ENCODE results near the gene SLC16A2.

Gene SLC16A2

GRCh38 chrX:74421036-74421739 is at the start of gene SLC16A2:
TSS of gene SLC16A2 (plus strand) at chrX:74421493. CDS start at chrX:74421638, 145 bp downstream.
- DNase-seq (ENCODE audit: low read depth): peak; percentile 51

- DNase-seq (ENCODE audit: low read depth): no peak
These were observed 49.0 kb upstream of the SLC16A2 start for GRCh38 chrX:74372272-74372671.

GRCh38 chrX:74377282-74377681 is 44.0 kb upstream of the SLC16A2 start:
- no peak for DNase-seq (ENCODE audit: low read depth)

DNA sequence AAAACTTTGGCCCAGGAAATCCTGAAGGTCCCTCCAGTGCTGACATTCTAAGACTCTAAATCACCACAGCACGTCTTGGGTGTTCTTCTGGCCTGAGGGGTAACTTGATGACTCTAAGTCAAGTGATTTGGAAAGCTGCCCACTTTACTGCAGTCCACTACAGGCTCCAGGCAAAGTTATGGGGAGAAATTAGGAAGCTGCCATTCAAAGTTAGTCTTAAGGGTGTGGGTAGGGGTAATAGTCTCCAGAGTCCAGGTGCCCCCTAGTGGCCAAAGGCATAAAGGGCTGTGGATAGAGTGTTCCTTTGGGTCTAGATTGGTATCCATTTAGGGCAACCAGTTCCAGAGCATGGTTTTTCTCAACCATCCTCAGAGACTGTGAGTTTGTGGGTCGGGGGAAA is 38.7 kb upstream of the SLC16A2 start:
- peak; percentile 28 for DNase-seq (ENCODE audit: low read depth)

DNA sequence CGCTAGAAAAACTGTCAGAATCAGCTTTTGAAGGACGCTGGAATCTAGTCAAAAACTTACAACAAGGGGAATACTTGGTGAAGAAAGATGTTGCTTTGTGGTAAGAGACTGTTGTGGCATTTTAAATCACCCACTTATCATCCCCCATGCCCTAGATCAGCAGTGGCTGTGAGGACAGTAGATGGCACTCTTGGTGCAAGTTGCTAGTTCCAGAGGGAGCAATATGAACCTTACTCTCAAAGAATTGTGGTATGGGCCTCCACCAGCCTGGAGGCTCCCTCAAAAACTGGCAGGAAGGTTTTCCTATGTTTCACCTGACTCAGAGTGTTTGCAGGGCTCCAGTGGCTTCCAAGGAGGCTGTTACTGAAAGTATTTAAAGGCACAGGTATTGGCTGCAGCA is 37.7 kb upstream of the SLC16A2 start:
- DNase-seq (ENCODE audit: low read depth): peak; percentile 17

DNA sequence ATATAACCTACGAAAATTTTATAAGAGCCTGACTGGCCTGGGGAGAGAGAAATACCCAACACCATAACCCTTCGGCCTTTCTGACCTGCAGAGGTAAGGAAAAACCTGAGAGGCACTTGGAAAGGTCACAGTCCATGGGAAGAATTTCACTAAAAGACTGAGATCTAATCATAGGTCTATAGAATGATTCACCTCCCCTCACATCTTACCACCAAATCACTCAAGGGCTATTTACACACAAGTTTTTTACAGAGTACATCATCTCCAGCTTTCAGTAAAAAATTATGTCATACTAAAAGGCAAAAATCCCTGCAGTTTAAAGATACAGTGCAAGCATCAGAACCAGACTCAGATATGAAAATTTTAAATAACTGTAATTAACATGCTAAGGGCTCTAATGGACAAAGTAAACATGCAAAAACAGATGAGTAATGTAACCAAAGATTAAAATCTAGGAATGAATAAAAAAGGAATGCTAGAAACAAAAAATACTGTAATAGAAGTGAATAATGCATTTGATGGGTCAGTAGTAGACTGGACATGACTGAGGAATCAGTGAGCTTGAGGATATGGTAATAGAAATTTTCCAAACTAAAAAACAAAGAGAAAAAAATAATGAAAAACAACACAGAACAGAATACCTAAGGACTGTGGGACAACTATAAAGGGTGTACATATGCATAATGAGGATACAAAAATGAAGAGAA is 32.1 kb upstream of the SLC16A2 start:
- DNase-seq (ENCODE audit: low read depth): no peak

DNA sequence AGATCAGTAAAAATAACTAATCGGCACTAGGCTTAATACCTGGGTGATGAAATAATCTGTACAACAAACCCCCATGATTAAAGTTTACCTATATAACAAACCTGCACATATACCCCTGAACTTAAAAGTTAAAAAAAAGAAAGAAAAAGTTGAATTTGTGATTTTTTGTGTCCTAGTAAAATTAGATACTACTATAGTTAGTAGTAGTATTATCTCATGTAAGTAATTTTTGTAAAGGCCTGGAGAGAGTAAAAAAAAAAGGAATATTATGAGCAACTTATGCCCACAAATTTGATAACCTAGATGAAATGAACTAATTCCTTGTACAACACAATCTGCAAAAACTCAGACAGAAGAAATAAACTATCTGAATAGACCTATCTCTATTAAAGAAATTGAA is 25.7 kb upstream of the SLC16A2 start:
- no peak for DNase-seq (ENCODE audit: low read depth)

DNA sequence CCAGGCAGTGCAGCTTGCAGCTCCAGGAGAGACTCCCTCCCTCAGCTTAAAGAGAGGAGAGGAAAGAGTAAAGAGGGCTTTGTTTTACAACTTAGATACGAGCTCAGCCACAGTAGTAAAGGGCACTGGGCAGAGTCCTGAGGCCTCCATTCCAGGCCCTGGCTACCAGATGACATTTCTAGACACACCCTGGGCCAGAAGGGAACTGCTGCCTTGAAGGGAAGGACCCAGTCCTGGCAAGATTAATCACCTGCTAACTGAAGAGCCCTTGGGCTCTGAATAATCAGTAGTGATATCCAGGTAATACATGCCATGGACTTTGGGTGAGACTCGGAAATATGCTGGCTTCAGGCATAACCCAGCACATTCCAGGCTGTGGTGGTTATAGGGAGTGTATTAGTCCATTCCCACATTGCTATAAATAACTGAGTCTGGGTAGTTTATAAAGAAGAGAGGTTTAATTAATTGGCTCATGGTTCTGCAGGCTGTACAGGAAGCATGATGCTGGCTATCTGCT is 15.3 kb upstream of the SLC16A2 start:
- no peak for DNase-seq (ENCODE audit: low read depth)

- no peak for DNase-seq (ENCODE audit: low read depth)
These were observed 13.0 kb upstream of the SLC16A2 start for GRCh38 chrX:74408304-74408703.

- no peak for DNase-seq (ENCODE audit: low read depth)
These were observed 1.5 kb upstream of the SLC16A2 start for GRCh38 chrX:74419864-74420195.

GRCh38 chrX:74420196-74421035 is 877 bp upstream of the SLC16A2 start:
- peak; percentile 35 for DNase-seq (ENCODE audit: low read depth)

DNA sequence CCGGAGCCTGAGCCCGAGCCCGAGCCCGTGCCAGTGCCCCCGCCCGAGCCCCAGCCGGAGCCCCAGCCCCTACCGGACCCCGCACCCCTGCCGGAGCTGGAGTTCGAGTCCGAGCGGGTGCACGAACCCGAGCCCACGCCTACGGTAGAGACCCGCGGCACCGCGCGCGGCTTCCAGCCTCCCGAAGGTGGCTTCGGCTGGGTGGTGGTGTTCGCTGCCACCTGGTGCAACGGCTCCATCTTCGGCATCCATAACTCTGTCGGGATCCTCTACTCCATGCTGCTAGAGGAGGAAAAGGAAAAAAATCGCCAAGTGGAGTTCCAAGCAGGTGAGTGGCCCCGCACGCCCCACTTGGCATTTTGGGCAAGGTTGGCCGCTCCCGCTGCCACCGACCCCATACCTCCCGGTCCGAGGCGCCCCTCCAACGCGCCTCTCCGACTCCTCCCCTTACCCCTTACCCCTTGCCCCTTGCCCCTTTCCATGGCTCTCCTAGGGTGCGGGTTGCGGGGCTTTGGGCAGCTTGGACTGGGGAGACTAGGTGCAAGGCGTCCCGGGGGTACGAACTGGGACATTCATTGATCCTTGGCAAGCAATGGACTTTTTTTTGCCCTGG is 553 bp downstream of the SLC16A2 start:
- DNase-seq (ENCODE audit: low read depth): no peak

- peak; percentile 33 for DNase-seq (ENCODE audit: low read depth)
These were observed 1.4 kb downstream of the SLC16A2 start for GRCh38 chrX:74422576-74423288.

DNA sequence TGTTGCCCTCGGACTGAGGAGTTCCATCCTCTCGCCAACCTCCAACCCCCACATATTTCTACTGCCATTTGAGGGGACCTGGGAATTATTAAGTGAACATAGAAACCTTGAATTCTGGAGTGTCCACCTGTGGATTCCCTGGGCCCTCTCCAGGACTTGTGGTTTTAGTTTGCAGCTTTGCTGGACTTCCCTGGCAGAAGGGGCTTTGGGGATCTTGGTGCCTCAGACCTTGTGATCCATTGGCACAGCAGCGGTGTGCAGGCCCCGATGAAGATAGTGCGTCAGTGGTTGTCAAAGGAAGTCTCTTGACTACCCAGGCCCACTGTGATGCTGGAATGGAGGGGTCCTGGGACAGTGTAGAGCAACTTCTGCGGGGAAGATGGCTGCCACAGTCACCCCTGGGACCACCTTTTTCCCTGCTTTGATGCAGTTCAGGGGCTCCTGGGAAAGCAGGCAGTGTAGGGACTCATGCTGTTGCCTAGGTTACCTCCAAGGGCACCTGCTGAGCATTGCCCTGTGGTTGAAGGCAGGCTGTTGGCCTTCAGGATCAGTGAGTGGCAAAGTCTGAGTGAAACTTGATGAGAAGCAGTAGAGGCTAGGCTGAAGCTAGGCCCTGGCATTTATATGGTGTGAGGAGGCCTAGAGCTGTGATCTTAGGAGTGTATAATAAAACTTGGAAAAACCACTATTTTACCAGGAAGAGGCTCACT is 2.2 kb downstream of the SLC16A2 start:
- no peak for DNase-seq (ENCODE audit: low read depth)

DNA sequence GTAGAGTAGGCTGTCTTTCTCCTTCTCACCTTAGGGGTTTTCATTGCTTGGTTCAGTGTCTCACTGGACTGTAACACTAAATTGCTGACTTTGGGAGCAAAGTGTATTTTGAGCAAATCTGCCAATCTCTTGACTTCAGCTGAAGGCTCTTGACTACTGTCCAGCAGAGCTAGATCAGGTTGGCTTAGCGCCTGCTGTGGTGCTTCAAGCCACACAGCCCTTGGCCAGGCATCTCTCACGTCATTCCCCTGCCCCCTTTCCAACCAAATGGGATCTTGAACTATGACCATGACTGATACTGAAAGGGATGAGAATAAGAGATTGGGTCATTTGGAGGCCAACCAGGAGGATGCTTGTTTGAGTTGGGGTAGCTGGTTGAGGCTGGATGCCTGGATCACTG is 4.8 kb downstream of the SLC16A2 start:
- DNase-seq (ENCODE audit: low read depth): no peak

DNA sequence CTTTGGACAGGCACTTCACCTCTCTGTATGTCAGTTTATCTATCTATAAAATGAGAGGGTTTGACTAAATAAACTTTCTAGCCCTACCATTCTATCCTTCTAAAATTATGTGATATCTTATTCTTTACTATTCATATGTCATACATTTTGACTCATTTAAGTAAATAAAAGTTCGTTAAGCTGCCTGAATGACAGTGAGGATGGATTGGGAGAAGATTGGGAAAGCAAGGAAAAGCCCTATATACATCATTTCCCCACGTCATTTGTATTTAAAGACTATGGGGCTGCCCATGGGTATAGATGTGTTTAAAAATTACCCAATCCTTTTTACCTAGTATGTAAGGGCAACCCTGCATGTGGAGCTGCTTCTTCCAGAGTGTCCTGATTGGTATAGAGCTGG is 5.3 kb downstream of the SLC16A2 start:
- DNase-seq (ENCODE audit: low read depth): no peak

- DNase-seq (ENCODE audit: low read depth): no peak
These were observed 10.5 kb downstream of the SLC16A2 start for GRCh38 chrX:74431797-74432196.

DNA sequence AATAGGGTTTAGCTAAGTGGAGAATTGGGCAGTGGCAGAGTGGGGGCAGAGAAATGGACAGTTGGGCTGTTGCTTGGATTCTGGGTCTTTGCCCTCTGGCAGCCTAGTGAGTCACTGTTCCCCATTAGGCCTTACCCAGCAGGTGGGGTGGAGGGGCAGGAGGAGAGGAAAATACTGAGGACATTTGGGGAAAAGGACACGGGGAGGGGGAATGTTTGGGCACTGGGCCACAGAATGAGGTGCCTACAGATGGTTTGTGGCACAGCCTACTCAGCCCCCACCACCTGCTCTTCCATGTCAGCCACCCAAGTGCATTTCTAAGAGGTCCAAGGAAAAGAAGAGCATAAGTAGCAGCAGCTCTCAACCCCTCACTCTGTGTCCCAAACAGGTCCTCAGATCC is 13.0 kb downstream of the SLC16A2 start:
- no peak for DNase-seq (ENCODE audit: low read depth)

- DNase-seq (ENCODE audit: low read depth): no peak
These were observed 16.2 kb downstream of the SLC16A2 start for GRCh38 chrX:74437530-74437929.

DNA sequence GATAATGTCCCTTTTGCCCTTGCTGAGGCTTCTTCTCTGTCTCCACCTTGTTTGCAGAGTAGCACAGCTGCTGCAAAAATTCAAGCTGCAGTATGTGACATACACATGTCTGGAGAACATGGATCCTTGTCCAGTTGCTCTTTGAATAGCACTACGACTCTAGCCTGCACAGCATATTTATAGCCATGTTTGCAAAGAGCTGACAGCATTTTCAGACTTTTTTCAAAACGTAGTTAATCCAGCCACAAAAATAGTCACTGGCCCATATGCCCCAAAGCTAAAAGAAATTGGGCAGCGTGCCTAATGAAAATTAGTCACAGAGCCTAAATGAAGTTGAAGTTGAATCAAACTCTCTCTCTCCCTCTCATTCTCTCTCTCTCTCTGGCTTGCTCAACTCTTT is 17.5 kb downstream of the SLC16A2 start:
- no peak for DNase-seq (ENCODE audit: low read depth)

DNA sequence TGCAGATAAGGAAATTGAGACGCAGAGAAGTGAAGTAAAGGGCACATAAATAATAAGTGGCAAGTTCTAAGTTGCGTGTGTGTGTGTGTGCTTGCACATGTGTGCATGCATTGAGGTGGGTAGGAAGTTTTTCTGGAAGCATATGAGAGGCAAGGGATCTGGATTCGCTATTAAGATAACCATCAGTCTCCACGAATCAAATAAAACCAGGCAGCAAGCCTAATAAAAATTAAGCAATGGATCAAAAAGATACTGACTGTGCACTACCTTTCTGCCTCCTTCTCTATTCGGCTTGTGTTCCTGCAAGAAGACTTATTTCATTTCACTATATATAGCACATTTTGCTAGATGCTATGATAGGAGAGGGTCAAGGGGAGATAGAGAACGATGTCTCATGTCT is 23.8 kb downstream of the SLC16A2 start:
- no peak for DNase-seq (ENCODE audit: low read depth)

All from GM04504 (cell line).